CD4-positive, alpha-beta T cell (primary cell): ENCODE measurements around the gene ADCY5. TPM values are rescaled to one million over a fixed set of nuclear protein-coding genes. Genes with fewer than 3 reads are reported as not detected.

Experiments
- ATAC-seq: fragments of 200-7000 bp; cut with Tn5 transposase; one replicate; pipeline ENCODE4 v1.10.0; 2022; ENCODE audit warnings: mild to moderate bottlenecking; ENCODE audit not compliant: poor library complexity
- CTCF ChIA-PET: fragments of 350-600 bp; sonication (Branson Sonifier 250); formaldehyde crosslinking; loops from one replicate; lab custom pipeline; 2021; ENCODE audit warnings: antibody characterized with exemption, inconsistent platforms; lab: Charles Lee
- POLR2A ChIA-PET: fragments of 350-600 bp; sonication (Branson Sonifier 250); formaldehyde crosslinking; loops from one replicate; lab custom pipeline; 2021; ENCODE audit warnings: antibody characterized with exemption, inconsistent platforms; lab: Charles Lee
- DNase-seq, 14 experiments: peaks; one replicate each; pipeline ENCODE4 v3.0.0-alpha.2; 2013 to 2020; ENCODE audit warnings: mixed read lengths in 2 of 14
- H3K27ac ChIP-seq, 2 donors: one replicate each; pipeline versions ENCODE4 v1.5.1 to v1.7.0; 2013; ENCODE audit warnings: low read length in 2 of 2, low read depth in 1 of 2, mild to moderate bottlenecking in 1 of 2
- H3K27me3 ChIP-seq, 2 experiments: 1 replicate in 1 of 2; 2 replicates in 1 of 2; pipeline versions ENCODE4 v1.6.1 to v1.7.0; 2013; ENCODE audit warnings: low read length in 2 of 2, control low read depth in 1 of 2, mild to moderate bottlenecking in 1 of 2, moderate library complexity in 1 of 2; ENCODE audit not compliant: insufficient read depth in 2 of 2, control insufficient read depth in 1 of 2
- H3K36me3 ChIP-seq: one replicate; pipeline ENCODE4 v1.6.1; 2013; ENCODE audit warnings: low read length, control low read depth; ENCODE audit not compliant: insufficient read depth
- H3K4me1 ChIP-seq: one replicate; pipeline ENCODE4 v1.6.1; 2013; ENCODE audit warnings: low read length, control low read depth; ENCODE audit not compliant: insufficient read depth
- H3K4me3 ChIP-seq: one replicate; pipeline ENCODE4 v1.5.1; 2013; ENCODE audit warnings: mild to moderate bottlenecking, low read length, moderate library complexity
- H3K9me3 ChIP-seq, 2 experiments: 1 replicate in 1 of 2; 2 replicates in 1 of 2; pipeline versions ENCODE4 v1.6.1 to v1.7.0; 2013; ENCODE audit warnings: low read length in 2 of 2, mild to moderate bottlenecking in 2 of 2, control low read depth in 1 of 2, moderate library complexity in 1 of 2; ENCODE audit not compliant: control insufficient read depth in 1 of 2, insufficient read depth in 1 of 2
- H3K27ac Mint-ChIP-seq: one replicate; pipeline ENCODE4 v1.8.0; 2020; ENCODE audit warnings: mixed read lengths
- H3K27me3 Mint-ChIP-seq: one replicate; pipeline ENCODE4 v1.8.0; 2021; ENCODE audit warnings: mixed read lengths
- H3K36me3 Mint-ChIP-seq: one replicate; pipeline ENCODE4 v1.8.0; 2021; ENCODE audit warnings: low read depth, mixed read lengths
- H3K4me1 Mint-ChIP-seq: one replicate; pipeline ENCODE4 v1.8.0; 2021; ENCODE audit warnings: low read depth, mixed read lengths
- H3K4me3 Mint-ChIP-seq: one replicate; pipeline ENCODE4 v1.8.0; 2020; ENCODE audit warnings: mild to moderate bottlenecking, mixed read lengths
- H3K9me3 Mint-ChIP-seq: one replicate; pipeline ENCODE4 v1.8.0; 2020; ENCODE audit warnings: mixed read lengths
- CTCF ChIP-seq: fragments of 200-600 bp; IDR thresholded peaks from one replicate; pipeline ENCODE4 v1.8.0; 2022; ENCODE audit warnings: antibody characterized with exemption, mild to moderate bottlenecking
- intact Hi-C, 2 experiments: fragments of 100-400 bp; cut with DNase I in 1 of 2; cut with micrococcal nuclease in 1 of 2; formaldehyde crosslinking; loops; one replicate each; pipeline versions ENCODE4 v1.15.1 to v1.9.0; 2023 to 2025; cut with DNase I, micrococcal nuclease
- total RNA-seq, 174 experiments: library from RNA in 2 of 174; stranded (reverse) in 2 of 174; gene quantifications; one replicate each; pipeline ENCODE4 v1.2.3 and lab custom pipeline; 2021 to 2026

The ADCY5 gene
- total RNA-seq, 2 experiments from 2014 or later: not detected

GRCh38 chr3:123278446-123278845 lies 170.4 kb downstream of the ADCY5 start:
- CTCF ChIA-PET: no interaction called here
- no peak for ATAC-seq

GRCh38 chr3:123277106-123277505 lies 171.8 kb downstream of the ADCY5 start:
- DNase-seq: no peak
- no peaks in the 10 kb centered on the region for H3K27me3 Mint-ChIP-seq
- no peaks in the 10 kb centered on the region for H3K9me3 Mint-ChIP-seq
- no peaks in the 10 kb centered on the region for H3K27me3 ChIP-seq
- no peak overlapping the region for H3K4me3 ChIP-seq
- no peaks in the 10 kb centered on the region for H3K36me3 ChIP-seq
- H3K36me3 Mint-ChIP-seq: no peaks in the 10 kb centered on the region
- ATAC-seq: no peak
- CTCF ChIA-PET: no interaction called here
- no peak overlapping the region for H3K27ac ChIP-seq
- POLR2A ChIA-PET: no interaction called here
- H3K9me3 ChIP-seq: no peaks in the 10 kb centered on the region
- no peaks in the 10 kb centered on the region for H3K4me1 ChIP-seq
- H3K4me1 Mint-ChIP-seq: no peaks in the 10 kb centered on the region
- H3K27ac Mint-ChIP-seq: no peak overlapping the region
- H3K4me3 Mint-ChIP-seq: no peak overlapping the region
- no peak for TF ChIP-seq CTCF
- intact Hi-C loops: no loop called here

More at GRCh38 chr3:123278446-123278845, 170.4 kb downstream of the ADCY5 start:
- Mint-ChIP-seq H3K9me3 (no peaks in the 10 kb centered on the region), H3K27ac (no peak overlapping the region), H3K4me3 (no peak overlapping the region), H3K27me3 (no peaks in the 10 kb centered on the region), H3K4me1 (no peaks in the 10 kb centered on the region), H3K36me3 (no peaks in the 10 kb centered on the region)
- H3K27ac ChIP-seq: no peak overlapping the region
- DNase-seq: no peak
- H3K36me3 ChIP-seq: no peaks in the 10 kb centered on the region
- H3K27me3 ChIP-seq: no peaks in the 10 kb centered on the region
- POLR2A ChIA-PET: no interaction called here
- no peak for TF ChIP-seq CTCF
- no peaks in the 10 kb centered on the region for H3K4me1 ChIP-seq
- H3K9me3 ChIP-seq: no peaks in the 10 kb centered on the region
- no peak overlapping the region for H3K4me3 ChIP-seq
- intact Hi-C loops: no loop called here

- no peak for ATAC-seq
- Histone ChIP-seq H3K27ac (no peak overlapping the region), H3K4me1 (no peaks in the 10 kb centered on the region), H3K4me3 (no peak overlapping the region), H3K27me3 (no peaks in the 10 kb centered on the region), H3K36me3 (peaks cover 1% of the 10 kb centered on the region), H3K9me3 (no peaks in the 10 kb centered on the region)
- Mint-ChIP-seq H3K27ac (no peak overlapping the region), H3K27me3 (no peaks in the 10 kb centered on the region), H3K36me3 (peaks cover 5% of the 10 kb centered on the region), H3K4me3 (no peak overlapping the region), H3K9me3 (no peaks in the 10 kb centered on the region), H3K4me1 (no peaks in the 10 kb centered on the region)
- POLR2A ChIA-PET: no interaction called here
- CTCF ChIA-PET: no interaction called here
- no peak for TF ChIP-seq CTCF
- intact Hi-C loops: no loop called here
- DNase-seq: no peak
These were observed 172.4 kb downstream of the ADCY5 start for GRCh38 chr3:123276346-123277006.
